K562 (cell line): ENCODE measurements around the gene DUSP10. TPM values are rescaled to one million over a fixed set of nuclear protein-coding genes. Genes with fewer than 3 reads are reported as not detected.

Experiments used
- ATAC-seq: fragments of 200-7000 bp; cut with Tn5 transposase; 3 replicates; pipeline ENCODE4 v1.9.1; 2020; ENCODE audit warnings: moderate library complexity
- BruUV-seq: library from RNA; stranded (reverse); fragments of 400-500 nt; replicated peaks from 2 replicates; lab custom pipeline; 2021; lab: Mats Ljungman, UMichigan
- CTCF ChIA-PET: fragments of 300-600 bp; formaldehyde crosslinking; extraction: SDS; loops from one replicate; lab custom pipeline; 2021; ENCODE audit warnings: low intra/inter-chr PET ratio; lab: Yijun Ruan, JAX
- POLR2A ChIA-PET: fragments of 300-600, 350-650 bp; sonication (Branson Sonifier 250); formaldehyde crosslinking; extraction: SDS; loops from one replicate; lab custom pipeline; 2021; ENCODE audit warnings: antibody characterized with exemption, inconsistent platforms; lab: Yijun Ruan, JAX
- DNase-seq, 4 experiments: peaks; one replicate each; pipeline versions ENCODE4 v3.0.0 to v3.0.0-alpha.2; 2011 to 2018; ENCODE audit warnings: low spot score in 3 of 4, mixed read lengths in 3 of 4; ENCODE audit errors: extremely low read depth in 1 of 4
- FAIRE-seq: peaks from 2 replicates; lab custom pipeline; 2011; peaks lifted over from hg19 to GRCh38; lab: Jason Lieb, UNC
- H2AFZ ChIP-seq: 2 replicates; pipeline ENCODE4 v1.6.0; 2011; ENCODE audit warnings: low read depth, low read length, control low read depth, inconsistent platforms
- H3K27ac ChIP-seq: fragments of 200-600 bp; 3 replicates; pipeline ENCODE4 v1.8.0; 2011; ENCODE audit warnings: low read depth, mild to moderate bottlenecking, control low read depth, inconsistent platforms, low read length, moderate library complexity, mixed read lengths; ENCODE audit errors: extremely low read depth
- H3K27me3 ChIP-seq, 2 experiments: fragments of 300-600 bp in 1 of 2; 2 replicates in 1 of 2; 3 replicates in 1 of 2; pipeline versions ENCODE4 v1.6.0 to v1.8.0; 2011; ENCODE audit warnings: inconsistent platforms in 2 of 2, low read length in 2 of 2, mild to moderate bottlenecking in 1 of 2, mixed read lengths in 1 of 2, moderate library complexity in 1 of 2; ENCODE audit not compliant: control insufficient read depth in 2 of 2, insufficient read depth in 2 of 2
- H3K36me3 ChIP-seq: fragments of 300-600 bp; 3 replicates; pipeline ENCODE4 v1.8.0; 2011; ENCODE audit warnings: mild to moderate bottlenecking, low read length, inconsistent platforms; ENCODE audit not compliant: control insufficient read depth, insufficient read depth
- H3K4me1 ChIP-seq, 2 experiments: fragments of 200-600 bp in 1 of 2; replicated peaks in 1 of 2; 2 replicates in 1 of 2; 3 replicates in 1 of 2; pipeline versions ENCODE4 v1.5.1 to v1.8.0; 2011; ENCODE audit warnings: inconsistent platforms in 2 of 2, low read length in 2 of 2, mild to moderate bottlenecking in 1 of 2, mixed read lengths in 1 of 2, moderate library complexity in 1 of 2; ENCODE audit not compliant: control insufficient read depth in 2 of 2, insufficient read depth in 2 of 2
- H3K4me2 ChIP-seq: 2 replicates; pipeline ENCODE4 v1.6.1; 2011; ENCODE audit warnings: low read length, control low read depth, inconsistent platforms, mixed read lengths; ENCODE audit not compliant: insufficient read depth
- H3K4me3 ChIP-seq: fragments of 200-600 bp; sonication (generic), shearing (Covaris generic); 2 replicates; pipeline ENCODE4 v1.5.1; 2016; ENCODE audit warnings: control low read depth, inconsistent platforms
- H3K79me2 ChIP-seq: fragments of 200-600 bp; 3 replicates; pipeline ENCODE4 v1.8.0; 2011; ENCODE audit warnings: low read length, inconsistent platforms; ENCODE audit not compliant: control insufficient read depth, insufficient read depth
- H3K9ac ChIP-seq, 2 experiments: 2 replicates each; pipeline versions ENCODE4 v1.6.0 to v1.6.1; 2011; ENCODE audit warnings: low read depth in 2 of 2, low read length in 2 of 2, control low read depth in 1 of 2, inconsistent platforms in 1 of 2, mild to moderate bottlenecking in 1 of 2, mixed read lengths in 1 of 2; ENCODE audit not compliant: insufficient read depth in 1 of 2
- H3K9me1 ChIP-seq: one replicate; pipeline ENCODE4 v1.6.0; 2011; ENCODE audit warnings: inconsistent platforms, mild to moderate bottlenecking, low read length, moderate library complexity; ENCODE audit not compliant: control insufficient read depth, insufficient read depth
- H3K9me3 ChIP-seq: replicated peaks from 2 replicates; pipeline ENCODE4 v1.5.1; 2011; ENCODE audit warnings: low read depth, low read length, inconsistent platforms; ENCODE audit not compliant: control insufficient read depth, insufficient read depth
- H4K20me1 ChIP-seq: replicated peaks from 2 replicates; pipeline ENCODE4 v1.6.1; 2011; ENCODE audit warnings: low read length, inconsistent platforms, mixed read lengths; ENCODE audit not compliant: control insufficient read depth, insufficient read depth
- MEIS2 ChIP-seq: fragments of 450-650 bp; IDR thresholded peaks from 2 replicates; pipeline ENCODE4 v1.6.1; 2014; ENCODE audit warnings: mild to moderate bottlenecking; ENCODE audit not compliant: partially characterized antibody
- PHB2 ChIP-seq: fragments of 450-650 bp; IDR thresholded peaks from 2 replicates; pipeline ENCODE4 v1.6.1; 2017; ENCODE audit warnings: low read depth
- SPI1 ChIP-seq: IDR thresholded peaks from 2 replicates; pipeline ENCODE4 v1.6.1; 2011; ENCODE audit warnings: low read depth, low read length, control low read depth, borderline replicate concordance
- WGBS: fragments of 100-300 bp; shearing (Covaris generic); methylation state at CpG from one replicate; pipeline ENCODE4 v1.1.6; 2016; ENCODE audit warnings: low coverage, mixed read lengths; ENCODE audit not compliant: insufficient coverage; ENCODE audit errors: missing lambda C conversion rate; 5-methylcytosine and 5-hydroxymethylcytosine counted together
- in situ Hi-C: fragments of 300-500 bp; cut with MboI; formaldehyde crosslinking; loops from 4 replicates; pipeline ENCODE4 v1.15.0; 2018; ENCODE audit warnings: inconsistent platforms, mixed read lengths
- intact Hi-C: fragments of 100-400 bp; cut with micrococcal nuclease; formaldehyde crosslinking; loops from 2 replicates; pipeline ENCODE4 v1.14.2; 2022
- polyA plus RNA-seq, 8 experiments: library from polyadenylated mRNA; depleted of rRNA in 4 of 8; stranded (reverse) in 5 of 8; unstranded in 3 of 8; fragments of >200 nt; fragmentation: Nextera tagmentation in 2 of 8; fragmentation: Illumina TruSeq in 1 of 8; extraction: Ambion mirVana in 2 of 8; extraction: Trizol in 1 of 8; gene quantifications; 2 replicates each; pipeline versions ENCODE4 v1.2.1 to v1.2.3, GENCODE V29; 2011 to 2014; ENCODE audit warnings: inconsistent platforms in 1 of 8, missing spikeins in 1 of 8
- total RNA-seq, 7 experiments: library from RNA; depleted of rRNA in 6 of 7; stranded (reverse); fragments of >200 nt in 6 of 7; fragmentation: Illumina TruSeq in 2 of 7; extraction: Trizol in 2 of 7; gene quantifications; 2 replicates each; pipeline versions ENCODE4 v1.2.1 to v1.2.3, GENCODE V29; 2011 to 2021; ENCODE audit warnings: low replicate concordance in 1 of 7
- TF ChIP-seq, protein P1 (sequence below), 2 experiments: fragments of 200-800 bp in 1 of 2; sonication (Bioruptor generic) in 1 of 2; sonication (generic) in 1 of 2; formaldehyde crosslinking in 1 of 2; IDR thresholded peaks in 1 of 2; conservative IDR thresholded peaks in 1 of 2; 2 replicates each; pipeline versions ENCODE4 v1.5.0 to v1.6.1; 2016 to 2020; ENCODE audit warnings: missing compliant biosample characterization in 1 of 2, missing genetic modification characterization in 1 of 2, missing genetic modification reagents in 1 of 2
- TF ChIP-seq, protein P2 (sequence below): fragments of 450-650 bp; IDR thresholded peaks from one replicate; pipeline ENCODE4 v1.6.1; 2018; ENCODE audit warnings: mild to moderate bottlenecking, moderate library complexity; ENCODE audit not compliant: partially characterized antibody
- TF ChIP-seq, protein P3 (sequence below), 2 experiments: IDR thresholded peaks in 1 of 2; conservative IDR thresholded peaks in 1 of 2; 2 replicates each; pipeline ENCODE4 v1.6.1; 2016; ENCODE audit warnings: low read depth in 2 of 2, mild to moderate bottlenecking in 1 of 2, missing compliant biosample characterization in 1 of 2, missing genetic modification characterization in 1 of 2, moderate library complexity in 1 of 2
- TF ChIP-seq, protein P4 (sequence below): fragments of 450-650 bp; formaldehyde crosslinking; IDR thresholded peaks from 2 replicates; pipeline ENCODE4 v1.4.0; 2020; ENCODE audit warnings: mild to moderate bottlenecking, moderate library complexity
- TF ChIP-seq, protein P5 (sequence below): fragments of 250-450 bp; sonication (Bioruptor Pico); IDR thresholded peaks from 2 replicates; pipeline ENCODE4 v1.4.0; 2020

DUSP10 gene
- total and polyA plus RNA-seq, 9 of the 15 experiments (the other 6 are each of a cell fraction or from before 2014, with no cell fraction given), result 1.7 to 8.3 (median 6.1) TPM

DNA sequence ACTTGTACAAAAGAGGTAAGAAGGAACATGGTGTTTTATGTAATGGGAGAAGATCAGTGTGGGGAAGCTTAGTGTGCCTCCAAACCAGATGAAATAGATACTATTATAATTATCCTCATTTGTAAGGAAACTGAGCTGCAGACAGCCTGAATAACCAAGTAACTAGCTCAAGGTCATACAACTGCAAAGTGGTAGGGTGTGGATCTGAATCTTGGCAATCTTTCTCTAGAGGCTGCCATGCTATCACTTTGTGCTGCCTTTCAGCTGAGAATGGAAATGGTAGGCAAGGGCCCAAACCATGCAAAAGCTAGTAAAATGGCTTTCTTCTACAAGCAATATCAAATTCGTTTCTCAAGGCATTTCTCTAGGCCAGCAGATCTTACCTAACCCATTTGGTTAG is 51.0 kb downstream of the DUSP10 start (continued):
- TF ChIP-seq, protein P1, sequence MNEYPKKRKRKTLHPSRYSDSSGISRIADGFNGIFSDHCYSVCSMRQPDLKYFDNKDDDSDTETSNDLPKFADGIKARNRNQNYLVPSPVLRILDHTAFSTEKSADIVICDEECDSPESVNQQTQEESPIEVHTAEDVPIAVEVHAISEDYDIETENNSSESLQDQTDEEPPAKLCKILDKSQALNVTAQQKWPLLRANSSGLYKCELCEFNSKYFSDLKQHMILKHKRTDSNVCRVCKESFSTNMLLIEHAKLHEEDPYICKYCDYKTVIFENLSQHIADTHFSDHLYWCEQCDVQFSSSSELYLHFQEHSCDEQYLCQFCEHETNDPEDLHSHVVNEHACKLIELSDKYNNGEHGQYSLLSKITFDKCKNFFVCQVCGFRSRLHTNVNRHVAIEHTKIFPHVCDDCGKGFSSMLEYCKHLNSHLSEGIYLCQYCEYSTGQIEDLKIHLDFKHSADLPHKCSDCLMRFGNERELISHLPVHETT (CRISPR knock-in tag; conservative IDR thresholded peaks at IDR 0.05 in 1 of 2, IDR thresholded peaks at IDR 0.05 in 1 of 2), result peak in 1 of 2 experiments; percentile 6; a peak in 1 of 4 replicates

DNA sequence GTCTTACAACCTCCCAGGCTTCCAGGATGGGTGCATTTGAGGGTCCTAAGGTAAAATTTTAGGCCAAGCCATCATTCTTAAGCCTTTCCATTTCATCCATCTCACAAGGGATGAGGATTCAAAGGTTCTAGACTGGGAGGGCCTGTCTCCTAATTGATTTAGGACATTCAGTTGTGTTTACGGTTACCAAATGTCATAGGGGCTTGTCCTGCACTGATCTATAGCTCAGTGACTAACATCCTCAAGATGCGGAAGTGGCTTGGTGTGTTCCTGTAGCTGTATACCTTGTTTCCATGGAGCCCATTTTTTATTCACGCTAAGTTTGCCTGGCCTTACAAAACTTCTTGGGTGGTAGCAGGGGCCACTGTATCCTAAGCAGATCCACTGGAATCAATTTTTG is 52.8 kb downstream of the DUSP10 start:
- Histone ChIP-seq H3K4me1 (peaks cover 0 to 16% of the 10 kb centered on the region in 2 experiments; a peak in 2 of 5 replicates), H3K27ac (no peak overlapping the region), H4K20me1 (no peaks in the 10 kb centered on the region), H2AFZ (peak overlapping the region; percentile 22; the same call in 1 of the 2 replicates), H3K79me2 (no peaks in the 10 kb centered on the region), H3K4me3 (no peak overlapping the region), H3K9me3 (no peaks in the 10 kb centered on the region), H3K9me1 (no peaks in the 10 kb centered on the region), H3K36me3 (no peaks in the 10 kb centered on the region), H3K4me2 (no peak overlapping the region), H3K9ac (no peak overlapping the region), H3K27me3 (no peaks in the 10 kb centered on the region; a peak in 1 of 5 replicates)
- no peak for DNase-seq
- no TSS peak for BruUV-seq
- no peak for FAIRE-seq
- ATAC-seq, result no peak
- ChIA-PET POLR2A (no interaction called here), CTCF (no interaction called here)
- 69% methylated on average over 3 of the region's 3 CpGs for WGBS
- in situ Hi-C loops (no loop called here), intact Hi-C loops (no loop called here)
- peak; percentile 37; the same call in 1 of the 2 replicates for TF ChIP-seq SPI1
- TF ChIP-seq, protein P2, sequence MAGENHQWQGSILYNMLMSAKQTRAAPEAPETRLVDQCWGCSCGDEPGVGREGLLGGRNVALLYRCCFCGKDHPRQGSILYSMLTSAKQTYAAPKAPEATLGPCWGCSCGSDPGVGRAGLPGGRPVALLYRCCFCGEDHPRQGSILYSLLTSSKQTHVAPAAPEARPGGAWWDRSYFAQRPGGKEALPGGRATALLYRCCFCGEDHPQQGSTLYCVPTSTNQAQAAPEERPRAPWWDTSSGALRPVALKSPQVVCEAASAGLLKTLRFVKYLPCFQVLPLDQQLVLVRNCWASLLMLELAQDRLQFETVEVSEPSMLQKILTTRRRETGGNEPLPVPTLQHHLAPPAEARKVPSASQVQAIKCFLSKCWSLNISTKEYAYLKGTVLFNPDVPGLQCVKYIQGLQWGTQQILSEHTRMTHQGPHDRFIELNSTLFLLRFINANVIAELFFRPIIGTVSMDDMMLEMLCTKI, result no peak
- peak; percentile 56 for TF ChIP-seq MEIS2
- TF ChIP-seq, protein P3, sequence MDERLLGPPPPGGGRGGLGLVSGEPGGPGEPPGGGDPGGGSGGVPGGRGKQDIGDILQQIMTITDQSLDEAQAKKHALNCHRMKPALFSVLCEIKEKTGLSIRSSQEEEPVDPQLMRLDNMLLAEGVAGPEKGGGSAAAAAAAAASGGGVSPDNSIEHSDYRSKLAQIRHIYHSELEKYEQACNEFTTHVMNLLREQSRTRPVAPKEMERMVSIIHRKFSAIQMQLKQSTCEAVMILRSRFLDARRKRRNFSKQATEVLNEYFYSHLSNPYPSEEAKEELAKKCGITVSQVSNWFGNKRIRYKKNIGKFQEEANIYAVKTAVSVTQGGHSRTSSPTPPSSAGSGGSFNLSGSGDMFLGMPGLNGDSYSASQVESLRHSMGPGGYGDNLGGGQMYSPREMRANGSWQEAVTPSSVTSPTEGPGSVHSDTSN (CRISPR knock-in tag; IDR thresholded peaks at IDR 0.05; ENCODE audit: low read depth), result no peak
- TF ChIP-seq, protein P3 (tag; conservative IDR thresholded peaks at IDR 0.05; ENCODE audit: low read depth), result peak; percentile 61
- TF ChIP-seq PHB2, result no peak
- TF ChIP-seq, protein P4, sequence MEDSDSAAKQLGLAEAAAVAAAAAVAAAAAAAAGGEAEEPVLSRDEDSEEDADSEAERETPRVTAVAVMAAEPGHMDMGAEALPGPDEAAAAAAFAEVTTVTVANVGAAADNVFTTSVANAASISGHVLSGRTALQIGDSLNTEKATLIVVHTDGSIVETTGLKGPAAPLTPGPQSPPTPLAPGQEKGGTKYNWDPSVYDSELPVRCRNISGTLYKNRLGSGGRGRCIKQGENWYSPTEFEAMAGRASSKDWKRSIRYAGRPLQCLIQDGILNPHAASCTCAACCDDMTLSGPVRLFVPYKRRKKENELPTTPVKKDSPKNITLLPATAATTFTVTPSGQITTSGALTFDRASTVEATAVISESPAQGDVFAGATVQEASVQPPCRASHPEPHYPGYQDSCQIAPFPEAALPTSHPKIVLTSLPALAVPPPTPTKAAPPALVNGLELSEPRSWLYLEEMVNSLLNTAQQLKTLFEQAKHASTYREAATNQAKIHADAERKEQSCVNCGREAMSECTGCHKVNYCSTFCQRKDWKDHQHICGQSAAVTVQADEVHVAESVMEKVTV, result 0 out of 2 replicates have a peak, but pooled peaks have one; percentile 31
- TF ChIP-seq, protein P5, sequence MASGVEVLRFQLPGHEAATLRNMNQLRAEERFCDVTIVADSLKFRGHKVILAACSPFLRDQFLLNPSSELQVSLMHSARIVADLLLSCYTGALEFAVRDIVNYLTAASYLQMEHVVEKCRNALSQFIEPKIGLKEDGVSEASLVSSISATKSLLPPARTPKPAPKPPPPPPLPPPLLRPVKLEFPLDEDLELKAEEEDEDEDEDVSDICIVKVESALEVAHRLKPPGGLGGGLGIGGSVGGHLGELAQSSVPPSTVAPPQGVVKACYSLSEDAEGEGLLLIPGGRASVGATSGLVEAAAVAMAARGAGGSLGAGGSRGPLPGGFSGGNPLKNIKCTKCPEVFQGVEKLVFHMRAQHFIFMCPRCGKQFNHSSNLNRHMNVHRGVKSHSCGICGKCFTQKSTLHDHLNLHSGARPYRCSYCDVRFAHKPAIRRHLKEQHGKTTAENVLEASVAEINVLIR (CRISPR knock-in tag), result 0 out of 2 replicates have a peak, but pooled peaks have one; percentile 14
